OCI-M1 (cell line): Measurements from ENCODE around the gene MYH6.

Source experiments
- DNase-seq: peaks from one replicate; lab custom pipeline; 2025; lab: John Stamatoyannopoulos, UW

The MYH6 gene

GRCh38 chr14:23355871-23356435 lies 52.1 kb downstream of the MYH6 start:
- DNase-seq = peak; percentile 13

DNA sequence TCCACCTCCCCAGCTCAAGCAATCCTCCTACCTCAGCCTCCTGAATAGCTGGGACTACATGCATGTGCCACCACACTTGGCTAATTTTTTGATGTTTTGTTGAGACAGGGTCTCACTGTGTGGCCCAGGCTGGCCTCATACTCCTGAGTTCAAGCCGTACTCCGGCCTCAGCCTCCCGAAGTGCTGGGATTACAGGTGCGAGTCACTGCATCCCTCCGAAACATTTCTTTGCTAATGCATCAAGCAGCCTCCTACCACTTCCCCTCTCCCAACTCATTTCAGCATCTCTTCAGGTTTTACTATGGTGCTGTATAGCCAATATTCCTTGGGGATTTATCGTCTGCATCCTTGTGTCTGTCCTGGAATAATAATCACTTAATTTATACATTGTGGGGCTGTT lies 53.1 kb downstream of the MYH6 start:
- DNase-seq = no peak

GRCh38 chr14:23353433-23353780 lies 54.7 kb downstream of the MYH6 start:
- DNase-seq = no peak

DNA sequence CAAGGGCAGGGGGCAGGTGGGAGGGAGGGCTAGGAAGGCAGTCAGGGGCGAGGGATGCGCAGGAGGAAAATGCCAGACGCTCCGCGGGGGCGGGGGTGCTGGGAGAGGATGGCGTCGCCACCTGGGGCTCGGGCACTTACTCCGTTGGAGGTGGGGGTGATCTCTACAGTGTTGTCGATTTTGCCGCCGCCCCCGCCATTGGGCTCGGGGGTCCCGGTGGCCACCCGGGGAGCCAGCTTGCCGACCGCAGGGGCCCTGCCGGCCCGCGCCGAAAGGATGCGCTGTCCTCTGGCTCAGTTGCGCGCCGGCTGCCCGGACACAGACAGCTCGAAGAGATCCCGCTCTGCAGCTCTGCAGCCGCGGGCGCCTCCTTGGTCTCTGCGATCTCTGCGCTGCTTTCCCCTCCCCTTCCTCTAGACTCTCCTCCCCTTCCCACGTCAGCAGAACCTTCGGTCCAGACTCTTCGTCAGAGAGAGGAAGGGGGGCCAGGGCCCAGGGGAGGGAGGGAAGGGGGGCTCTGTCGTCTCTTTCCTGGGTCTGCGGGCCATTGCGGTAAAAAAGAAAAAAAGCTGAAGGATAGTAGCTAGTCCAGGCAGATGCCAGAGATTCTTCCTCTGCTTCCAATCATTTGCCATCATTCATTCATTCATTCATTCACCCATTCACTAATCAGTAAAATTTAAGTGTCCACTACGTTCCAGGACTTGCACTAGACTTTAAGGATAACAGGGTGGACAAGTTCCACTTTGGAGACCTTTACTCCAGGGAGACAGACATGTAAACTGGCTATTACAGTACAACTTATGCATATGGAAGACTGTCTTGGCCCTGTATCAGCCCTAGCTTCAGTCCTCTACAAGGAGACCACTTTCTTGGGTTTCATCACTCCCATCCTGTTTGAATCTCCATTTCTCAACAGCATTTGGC lies 55.3 kb downstream of the MYH6 start, which contains the start of gene SLC22A17:
TSS of gene SLC22A17 (minus strand) at position 382 of the 927 bp plus-strand sequence.
- peak; percentile 51 for DNase-seq

DNA sequence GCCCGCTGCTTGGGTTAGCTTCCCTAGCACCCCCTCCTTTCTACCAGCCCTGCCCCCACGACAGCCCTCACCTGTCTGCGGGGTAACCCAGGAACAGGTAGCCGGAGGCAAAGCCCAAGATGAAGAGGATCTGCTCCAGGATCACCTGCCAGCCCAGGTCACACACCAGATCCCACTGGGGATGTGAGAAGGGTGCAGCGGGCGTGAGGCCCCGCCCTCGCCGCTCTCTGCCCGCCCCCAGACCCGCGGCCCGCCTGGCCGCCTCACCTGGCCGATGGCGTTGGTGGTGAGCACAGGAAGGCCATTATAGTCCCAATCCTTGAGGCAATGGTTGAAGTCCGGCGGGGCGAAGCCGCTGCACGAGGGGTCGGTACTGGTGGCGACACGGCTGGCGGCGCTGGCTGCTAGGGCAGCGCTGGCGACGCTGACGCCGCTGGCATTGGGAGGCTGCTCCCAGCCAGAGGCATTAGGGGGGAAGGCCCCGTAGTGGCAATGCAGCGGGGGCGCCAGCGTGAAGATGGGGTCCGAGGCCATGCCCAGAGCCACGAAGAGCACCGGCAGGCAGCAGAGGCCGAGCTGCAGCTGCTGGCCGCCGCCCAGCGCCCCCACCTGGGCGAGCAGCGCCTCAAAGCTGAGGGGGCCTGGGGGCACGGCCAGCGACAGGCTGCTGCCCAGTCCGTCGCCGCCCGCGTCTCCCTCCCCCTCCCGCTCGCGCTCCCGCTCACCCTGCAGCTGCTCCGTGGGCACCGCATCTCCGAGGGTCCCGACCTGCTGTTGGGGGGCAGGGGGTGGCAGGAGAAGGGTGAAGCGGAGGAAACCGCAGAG lies 56.2 kb downstream of the MYH6 start:
- no peak for DNase-seq

DNA sequence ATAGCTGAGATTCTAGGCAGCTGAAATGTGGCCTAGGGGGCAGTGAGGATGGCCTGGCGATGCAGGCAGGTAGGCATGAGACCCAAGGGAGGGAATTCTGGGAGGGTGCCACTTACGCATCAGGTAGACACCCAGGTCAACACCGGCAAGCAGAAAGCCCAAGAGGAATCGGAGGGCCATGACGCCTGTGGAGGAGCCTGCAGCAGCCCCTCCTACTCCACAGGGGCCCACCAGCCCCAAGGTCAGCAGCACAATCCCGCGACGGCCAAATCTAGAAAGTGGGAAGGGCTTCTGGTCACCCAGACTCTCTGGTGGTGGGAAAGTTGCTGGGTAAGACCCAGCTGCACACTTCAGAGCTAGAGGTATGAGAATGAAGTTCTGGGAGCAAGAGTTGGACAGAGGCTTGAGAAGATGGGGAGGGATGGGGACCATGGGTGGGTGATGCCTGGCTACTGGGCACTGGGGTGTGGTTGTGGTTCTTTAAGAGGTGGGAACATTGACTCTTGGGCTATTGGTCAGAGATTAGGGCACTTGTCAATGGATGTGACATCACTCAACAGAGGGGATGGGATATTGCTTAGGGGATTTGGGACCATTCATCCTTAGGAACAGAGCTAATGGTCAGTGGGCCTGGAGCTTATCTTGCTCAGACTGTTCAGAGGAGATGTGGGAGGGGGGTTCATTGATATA lies 58.8 kb downstream of the MYH6 start:
- DNase-seq = no peak

DNA sequence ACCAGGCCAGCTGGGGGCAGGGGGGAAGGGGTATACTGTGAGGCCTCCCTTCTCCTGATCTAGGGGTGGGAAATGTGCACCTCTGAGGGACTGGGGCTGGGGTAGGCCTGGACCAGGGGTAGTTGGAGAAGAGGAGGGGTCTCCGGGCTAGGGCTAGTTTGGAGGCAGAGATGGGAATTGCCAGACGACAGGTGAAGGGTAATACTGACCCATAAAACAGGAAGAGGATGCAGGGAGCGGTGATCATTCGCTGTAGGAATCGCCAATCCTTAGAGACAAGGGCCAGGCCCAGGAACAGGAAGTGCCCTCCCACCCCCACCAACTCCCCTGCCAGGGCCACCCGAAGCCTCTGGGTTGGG lies 59.8 kb downstream of the MYH6 start:
- no peak for DNase-seq

GRCh38 chr14:23347406-23348296 lies 60.4 kb downstream of the MYH6 start:
- no peak for DNase-seq

DNA sequence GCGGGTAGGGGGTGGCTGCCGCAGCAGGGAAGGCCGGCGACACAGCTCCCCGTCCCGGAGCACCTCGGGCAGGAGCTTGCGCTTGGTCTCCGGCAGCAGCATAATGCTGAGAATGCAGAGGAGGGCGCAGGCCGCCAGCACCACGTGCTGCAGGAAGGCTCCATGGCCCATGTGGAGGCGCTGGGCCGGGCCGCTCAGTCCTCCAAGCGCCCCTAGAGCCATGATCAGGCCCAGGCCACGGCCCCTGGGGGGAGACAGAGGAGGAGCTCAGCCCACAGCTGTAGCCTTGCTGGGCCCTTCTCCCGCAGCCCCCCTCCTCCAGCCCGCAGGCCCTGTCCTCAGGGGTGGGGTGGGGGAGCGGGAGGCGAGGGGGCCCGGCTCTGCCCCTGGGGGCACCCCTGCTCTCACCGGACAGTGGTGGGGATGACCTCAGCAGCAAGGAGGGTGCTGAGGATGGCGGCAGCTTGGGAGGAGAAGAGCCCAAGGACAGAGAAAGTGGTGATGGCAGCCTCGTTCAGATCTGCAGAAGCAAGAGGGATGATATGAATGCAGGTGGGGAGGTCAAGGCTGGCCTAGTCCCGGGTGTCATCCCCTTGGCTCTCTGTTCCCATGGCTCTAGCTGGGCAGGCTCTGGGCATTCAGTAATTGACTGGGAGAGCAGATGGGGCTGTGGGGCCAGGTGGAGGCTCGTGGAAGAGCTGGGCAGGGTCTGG lies 61.2 kb downstream of the MYH6 start:
- no peak for DNase-seq

GRCh38 chr14:23345987-23346692 lies 61.9 kb downstream of the MYH6 start:
- no peak for DNase-seq

GRCh38 chr14:23344481-23344880 lies 63.6 kb downstream of the MYH6 start:
- DNase-seq = peak; percentile 10

DNA sequence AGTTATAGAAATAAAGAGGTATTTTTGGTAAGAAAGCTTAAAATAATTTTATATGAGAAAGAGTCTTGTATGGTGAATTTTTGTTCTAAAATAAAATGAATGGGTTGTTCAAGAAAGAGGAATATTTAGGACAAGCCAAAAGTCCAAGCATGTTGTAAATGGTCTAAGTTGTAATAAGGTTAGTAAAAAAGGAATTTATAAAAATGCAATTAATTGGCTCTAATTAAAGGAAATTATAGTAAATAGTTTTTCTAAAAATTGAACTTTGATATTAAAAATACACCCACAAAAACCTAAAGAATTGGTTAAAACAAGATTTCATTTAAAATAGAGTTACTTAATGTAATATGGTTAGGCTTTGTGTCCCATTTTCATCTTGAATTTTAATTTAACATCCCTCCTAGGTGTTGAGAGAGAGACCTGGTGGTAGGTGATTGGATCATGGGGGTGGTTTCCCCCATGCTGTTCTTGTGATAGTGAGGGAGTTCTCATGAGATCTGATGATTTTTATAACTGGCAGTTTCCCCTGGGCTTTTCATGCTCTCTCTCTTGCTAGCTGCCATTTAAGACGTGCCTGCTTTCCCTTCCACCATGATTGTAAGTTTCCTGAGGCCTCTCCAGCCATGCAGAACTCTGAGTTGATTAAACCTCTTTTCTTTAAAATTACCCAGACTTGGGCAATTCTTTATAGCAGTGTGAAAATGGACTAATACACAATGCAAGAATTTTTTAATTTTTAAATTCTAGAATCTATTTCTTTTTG lies 68.4 kb downstream of the MYH6 start:
- no peak for DNase-seq

DNA sequence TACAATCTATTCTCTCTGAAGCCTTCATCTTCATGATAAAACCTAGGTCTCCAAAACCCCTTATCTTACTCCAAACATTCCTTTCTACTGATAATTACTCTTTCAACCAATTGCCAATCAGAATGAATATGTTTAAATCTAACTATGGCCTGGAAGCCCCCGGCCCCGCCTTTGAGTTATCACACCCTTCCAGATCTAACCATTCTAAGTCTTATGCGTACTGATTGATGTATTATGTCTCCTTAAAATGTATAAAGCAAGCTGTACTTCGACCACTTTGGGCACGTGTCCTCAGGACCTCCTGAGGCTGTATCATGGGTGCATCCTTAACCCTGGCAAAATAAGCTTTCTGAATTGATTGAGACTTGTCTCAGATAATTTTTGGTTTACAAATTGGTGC lies 72.5 kb downstream of the MYH6 start:
- no peak for DNase-seq
